HG03521 (cell line): ENCODE data around the gene AIFM3.
"Not testable (repeated sequence)": the region's sequence is repeated elsewhere in the genome, so short reads cannot be mapped to it uniquely, and the experiment has no call there.

Source experiments
- ATAC-seq: cut with Tn5 transposase; IDR thresholded peaks from one replicate; pipeline ENCODE4 v1.9.1; 2021; ENCODE audit warnings: mild to moderate bottlenecking, moderate library complexity; ENCODE audit not compliant: unreplicated experiment

Gene AIFM3

GRCh38 chr22:20957683-20958431 lies 9.2 kb upstream of the AIFM3 start:
- no peak for ATAC-seq

- ATAC-seq, result no peak
Observed at GRCh38 chr22:20959578-20960461, 7.2 kb upstream of the AIFM3 start.

- ATAC-seq, result no peak
Observed at GRCh38 chr22:20960609-20961008, 6.4 kb upstream of the AIFM3 start.

- no peak for ATAC-seq
Observed at GRCh38 chr22:20962491-20962945, 4.5 kb upstream of the AIFM3 start.

- ATAC-seq, result no peak
Observed at GRCh38 chr22:20963201-20964052, 3.6 kb upstream of the AIFM3 start.

- no peak for ATAC-seq
Observed at GRCh38 chr22:20964090-20964798, 2.8 kb upstream of the AIFM3 start.

GRCh38 chr22:20964799-20965103 lies 2.3 kb upstream of the AIFM3 start:
- no peak for ATAC-seq

- ATAC-seq, result no peak
Observed at GRCh38 chr22:20965104-20965887, 1.8 kb upstream of the AIFM3 start.

GRCh38 chr22:20965888-20966855 lies 883 bp upstream of the AIFM3 start:
- no peak for ATAC-seq

- no peak for ATAC-seq
Observed at GRCh38 chr22:20967697-20968211, 699 bp downstream of the AIFM3 start.

GRCh38 chr22:20968281-20968977 lies 1.4 kb downstream of the AIFM3 start:
- no peak for ATAC-seq

GRCh38 chr22:20970939-20971657 lies 4.0 kb downstream of the AIFM3 start:
- ATAC-seq, result no peak

- not testable (repeated sequence) for ATAC-seq
Observed at GRCh38 chr22:20972014-20972694, 5.1 kb downstream of the AIFM3 start.

- no peak for ATAC-seq
Observed at GRCh38 chr22:20972933-20973577, 6.0 kb downstream of the AIFM3 start.

GRCh38 chr22:20973634-20974286 lies 6.7 kb downstream of the AIFM3 start:
- no peak for ATAC-seq
